Thyroid gland (tissue), 4 donors: Measurements from ENCODE around the gene CRLF1. TPM values are rescaled to one million over a fixed set of nuclear protein-coding genes. Genes with fewer than 3 reads are reported as not detected.

Experiments used
- DNase-seq, 2 donors: peaks; one replicate each; pipeline ENCODE4 v3.0.0-alpha.2; 2019
- H3K27ac ChIP-seq, 3 donors: fragments of 200-600 bp; sonication (generic); 1 replicate in 2 of 3; 2 replicates in 1 of 3; pipeline ENCODE4 v1.5.1; 2016 to 2019; ENCODE audit warnings: mild to moderate bottlenecking in 1 of 3, moderate library complexity in 1 of 3
- H3K27me3 ChIP-seq: fragments of 200-600 bp; sonication (generic); one replicate; pipeline ENCODE4 v1.5.1; 2019
- H3K36me3 ChIP-seq, 2 donors: fragments of 200-600 bp; sonication (generic); one replicate each; pipeline ENCODE4 v1.5.1; 2016 to 2019
- H3K4me1 ChIP-seq, 2 donors: fragments of 200-600 bp; sonication (generic); one replicate each; pipeline ENCODE4 v1.5.1; 2017 to 2019
- H3K4me3 ChIP-seq, 3 donors: fragments of 200-600 bp; sonication (generic); replicated peaks in 1 of 3; 1 replicate in 2 of 3; 2 replicates in 1 of 3; pipeline ENCODE4 v1.5.1; 2016; ENCODE audit warnings: mild to moderate bottlenecking in 1 of 3
- H3K9me3 ChIP-seq: fragments of 200-600 bp; sonication (generic); one replicate; pipeline ENCODE4 v1.5.1; 2017
- POLR2A ChIP-seq, 2 donors: fragments of 450-650 bp; IDR thresholded peaks; one replicate each; pipeline ENCODE4 v1.6.1; 2017; ENCODE audit warnings: antibody characterized with exemption in 2 of 2, mild to moderate bottlenecking in 2 of 2, moderate library complexity in 1 of 2
- WGBS, 2 donors: methylation state at CpG; one replicate each; pipeline ENCODE4 v1.1.5; 2017; 5-methylcytosine and 5-hydroxymethylcytosine counted together
- intact Hi-C: fragments of 100-400 bp; cut with DNase I; formaldehyde crosslinking; loops from one replicate; pipeline ENCODE4 v1.15.1; 2023
- total RNA-seq, 4 donors: library from RNA; depleted of rRNA; stranded (reverse); fragments of >200 nt; gene quantifications; one replicate each; pipeline ENCODE4 v1.2.3, GENCODE V29; 2016
- TF ChIP-seq, protein P1 (sequence below), 6 experiments: fragments of 200-600 bp in 3 of 6; fragments of 450-650 bp in 3 of 6; sonication (generic) in 3 of 6; IDR thresholded peaks; one replicate each; pipeline ENCODE4 v1.5.1; 2016 to 2019; ENCODE audit warnings: antibody characterized with exemption in 6 of 6, mild to moderate bottlenecking in 2 of 6, inconsistent platforms in 1 of 6, moderate library complexity in 1 of 6

The CRLF1 gene
- total RNA-seq, 4 donors from 2014 or later: 87.2 to 140 (median 101) TPM

DNA sequence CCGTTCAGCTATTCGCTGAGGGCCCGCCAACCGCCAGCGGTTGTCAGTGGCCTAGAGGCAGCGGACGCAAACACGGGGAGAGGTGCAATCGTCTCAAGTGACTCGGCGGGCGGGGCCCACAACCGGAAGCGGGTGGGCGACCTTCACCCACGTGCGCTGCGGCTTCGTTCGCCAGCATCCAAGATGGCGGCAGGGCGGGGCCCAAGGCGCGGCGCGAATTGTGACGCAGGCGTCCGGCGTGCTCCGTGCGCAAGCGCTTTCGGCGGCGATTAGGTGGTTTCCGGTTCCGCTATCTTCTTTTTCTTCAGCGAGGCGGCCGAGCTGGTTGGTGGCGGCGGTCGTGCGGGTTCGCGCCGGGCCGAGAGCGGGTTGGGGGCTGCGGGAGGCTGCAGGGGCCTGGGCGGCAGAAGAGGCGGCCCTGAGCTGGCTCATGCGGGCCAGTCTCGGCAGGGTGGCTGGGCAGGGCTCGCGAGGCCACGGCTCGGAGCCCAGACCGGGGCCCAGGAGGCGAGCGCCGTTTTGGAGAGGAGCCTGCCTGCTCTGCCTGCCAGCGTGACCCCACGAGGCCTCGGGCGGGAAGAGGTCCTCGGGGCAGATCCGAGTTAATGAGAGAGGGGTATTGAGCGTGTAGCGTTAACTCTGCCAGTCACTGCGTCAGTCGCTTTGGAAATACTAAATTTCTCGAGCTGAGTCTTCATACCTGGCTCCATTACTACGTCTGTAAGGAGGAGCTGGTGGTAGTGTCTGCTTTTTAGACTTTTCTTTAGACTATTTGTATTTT, 34.8 kb downstream of the CRLF1 start, which contains the start of gene UBA52:
TSS of gene UBA52 (plus strand) at position 294 of the 781 bp plus-strand sequence. CDS start 1,444 bp downstream, outside the sequence.
- intact Hi-C loops: no loop called here
- peak within 1 kb of the TSS; percentile 69 to 88 (median 88) for H3K4me3 ChIP-seq
- peak within 1 kb of the TSS; percentile 59 to 80 (median 64) for H3K27ac ChIP-seq
- DNase-seq: peak; percentile 99
- H3K4me1 ChIP-seq: peaks cover 11 to 16% of the 10 kb centered on the region in 2 donors
- peaks cover 41 to 47% of the 10 kb centered on the region in 2 donors for H3K36me3 ChIP-seq
- no peaks in the 10 kb centered on the region for H3K27me3 ChIP-seq
- peak in 1 of 2 donors; percentile 88 for TF ChIP-seq POLR2A (IDR thresholded peaks at IDR 0.05)
- TF ChIP-seq, protein P1, sequence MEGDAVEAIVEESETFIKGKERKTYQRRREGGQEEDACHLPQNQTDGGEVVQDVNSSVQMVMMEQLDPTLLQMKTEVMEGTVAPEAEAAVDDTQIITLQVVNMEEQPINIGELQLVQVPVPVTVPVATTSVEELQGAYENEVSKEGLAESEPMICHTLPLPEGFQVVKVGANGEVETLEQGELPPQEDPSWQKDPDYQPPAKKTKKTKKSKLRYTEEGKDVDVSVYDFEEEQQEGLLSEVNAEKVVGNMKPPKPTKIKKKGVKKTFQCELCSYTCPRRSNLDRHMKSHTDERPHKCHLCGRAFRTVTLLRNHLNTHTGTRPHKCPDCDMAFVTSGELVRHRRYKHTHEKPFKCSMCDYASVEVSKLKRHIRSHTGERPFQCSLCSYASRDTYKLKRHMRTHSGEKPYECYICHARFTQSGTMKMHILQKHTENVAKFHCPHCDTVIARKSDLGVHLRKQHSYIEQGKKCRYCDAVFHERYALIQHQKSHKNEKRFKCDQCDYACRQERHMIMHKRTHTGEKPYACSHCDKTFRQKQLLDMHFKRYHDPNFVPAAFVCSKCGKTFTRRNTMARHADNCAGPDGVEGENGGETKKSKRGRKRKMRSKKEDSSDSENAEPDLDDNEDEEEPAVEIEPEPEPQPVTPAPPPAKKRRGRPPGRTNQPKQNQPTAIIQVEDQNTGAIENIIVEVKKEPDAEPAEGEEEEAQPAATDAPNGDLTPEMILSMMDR (IDR thresholded peaks at IDR 0.05): no peak
- WGBS, 2 donors: 0 to 1% methylated on average over 25 to 33 of the region's 75 CpGs
- H3K9me3 ChIP-seq: no peaks in the 10 kb centered on the region

DNA sequence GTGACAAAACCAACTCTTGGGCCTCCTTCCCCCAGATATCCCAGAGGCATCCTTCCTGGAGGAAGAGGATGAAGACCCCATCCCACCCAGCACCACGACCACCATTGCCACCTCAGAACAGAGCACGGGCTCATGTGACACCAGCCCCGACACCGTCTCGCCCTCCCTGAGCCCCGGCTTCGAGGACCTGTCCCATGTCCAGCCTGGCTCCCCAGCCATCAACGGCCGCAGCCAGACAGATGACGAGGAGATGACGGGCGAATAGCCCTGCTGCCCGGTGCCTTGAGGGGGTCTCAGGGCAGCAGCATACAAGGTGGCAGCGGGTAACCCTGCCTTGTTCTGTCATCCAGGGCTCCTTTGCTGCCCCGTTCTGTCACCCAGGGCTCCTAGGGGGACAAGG, 38.2 kb downstream of the CRLF1 start:
- DNase-seq: no peak
- intact Hi-C loops: no loop called here
- no peak overlapping the region for H3K27ac ChIP-seq
- no peaks in the 10 kb centered on the region for H3K27me3 ChIP-seq
- TF ChIP-seq, protein P1 (IDR thresholded peaks at IDR 0.05): no peak
- H3K36me3 ChIP-seq: peaks cover 46 to 53% of the 10 kb centered on the region in 2 donors
- WGBS, 2 donors: 94 to 95% methylated on average over 15 of the region's 15 CpGs
- no peaks in the 10 kb centered on the region for H3K9me3 ChIP-seq
- no peak overlapping the region for H3K4me3 ChIP-seq
- H3K4me1 ChIP-seq: peaks cover 11 to 16% of the 10 kb centered on the region in 2 donors

DNA sequence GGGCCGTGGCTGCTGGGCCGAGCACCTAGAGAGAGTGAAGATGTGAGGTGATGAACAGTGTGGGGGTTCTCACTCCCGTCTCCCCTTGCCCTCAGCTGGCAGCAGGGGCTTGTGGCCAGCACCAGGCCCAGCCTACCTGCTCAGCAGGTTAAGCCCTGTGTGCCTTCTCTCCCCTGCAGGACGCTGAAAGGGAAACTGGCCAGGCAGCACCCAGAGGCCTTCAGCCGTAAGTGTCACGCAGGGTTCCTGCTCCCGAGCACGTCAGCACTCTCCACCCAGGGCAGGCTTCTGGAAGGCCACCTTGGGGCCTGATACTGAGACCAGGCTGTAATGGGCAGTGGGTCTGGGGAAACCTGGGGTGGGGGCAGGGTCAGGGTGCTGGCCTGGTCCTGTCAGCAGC, 39.6 kb downstream of the CRLF1 start:
- H3K27me3 ChIP-seq: no peaks in the 10 kb centered on the region
- 100% methylated on average over 2 of the region's 8 CpGs for WGBS, 2 donors
- intact Hi-C loops: no loop called here
- no peaks in the 10 kb centered on the region for H3K9me3 ChIP-seq
- DNase-seq: no peak
- TF ChIP-seq, protein P1 (IDR thresholded peaks at IDR 0.05): no peak
- no peak for TF ChIP-seq POLR2A (IDR thresholded peaks at IDR 0.05)
- peaks cover 0 to 4% of the 10 kb centered on the region in 2 donors for H3K4me1 ChIP-seq
- no peak overlapping the region for H3K27ac ChIP-seq
- no peak overlapping the region for H3K4me3 ChIP-seq
- peaks cover 45 to 53% of the 10 kb centered on the region in 2 donors for H3K36me3 ChIP-seq

DNA sequence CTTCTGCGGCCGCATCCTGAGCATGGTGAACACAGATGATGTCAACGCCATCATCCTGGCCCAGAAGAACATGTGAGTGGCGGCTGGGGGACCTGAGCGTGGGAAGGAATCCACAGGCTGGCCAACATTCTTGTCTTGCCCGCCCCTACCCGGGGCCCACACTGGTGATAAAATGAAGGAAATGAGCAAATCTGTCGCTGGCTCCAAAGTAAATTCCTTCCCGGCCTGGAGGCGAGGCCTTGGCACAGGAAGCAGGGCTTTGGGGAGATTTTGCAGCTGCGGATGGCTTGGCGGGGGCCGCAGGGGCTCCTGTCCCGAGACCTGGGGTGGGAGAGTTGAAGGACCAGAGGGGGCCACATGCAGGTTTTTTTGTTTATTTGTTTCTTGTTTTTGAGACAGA, 44.5 kb downstream of the CRLF1 start:
- intact Hi-C loops: no loop called here
- no peak for DNase-seq
- Histone ChIP-seq H3K27ac (peak overlapping the region in 2 of 3 donors; percentile 14 to 31), H3K9me3 (no peaks in the 10 kb centered on the region), H3K4me3 (no peak overlapping the region), H3K27me3 (no peaks in the 10 kb centered on the region), H3K36me3 (peaks cover 28 to 34% of the 10 kb centered on the region in 2 donors), H3K4me1 (peaks cover 4 to 9% of the 10 kb centered on the region in 2 donors)
- TF ChIP-seq POLR2A (IDR thresholded peaks at IDR 0.05): no peak
- TF ChIP-seq, protein P1 (IDR thresholded peaks at IDR 0.05): no peak
- WGBS, 2 donors: 76 to 87% methylated on average over 14 of the region's 14 CpGs

DNA sequence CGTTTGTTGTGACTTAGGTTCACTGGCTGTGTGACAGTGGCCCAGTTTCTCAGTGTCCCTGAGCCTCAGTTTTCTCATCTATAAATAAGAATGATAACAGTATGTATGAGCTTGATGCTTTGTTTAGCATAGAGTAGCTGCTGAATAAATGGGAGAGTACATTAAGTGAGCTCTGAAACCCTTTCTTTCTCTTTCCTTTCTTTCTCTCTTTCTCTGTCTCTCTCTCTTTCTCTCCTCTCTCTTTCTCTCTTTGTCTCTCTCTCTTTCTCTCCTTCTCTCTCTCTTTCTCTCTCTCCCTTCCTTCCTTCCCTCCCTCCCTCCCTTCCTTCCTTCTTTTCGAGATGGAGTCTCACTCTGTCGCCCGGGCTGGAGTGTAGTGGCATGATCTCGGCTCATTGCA, 46.9 kb downstream of the CRLF1 start:
- no peak overlapping the region for H3K27ac ChIP-seq
- H3K4me3 ChIP-seq: no peak overlapping the region
- WGBS, 2 donors: 71 to 78% methylated on average over 5 of the region's 5 CpGs
- no peak for TF ChIP-seq POLR2A (IDR thresholded peaks at IDR 0.05)
- TF ChIP-seq, protein P1 (IDR thresholded peaks at IDR 0.05): no peak
- H3K9me3 ChIP-seq: no peaks in the 10 kb centered on the region
- no peaks in the 10 kb centered on the region for H3K27me3 ChIP-seq
- intact Hi-C loops: no loop called here
- DNase-seq: no peak
- H3K4me1 ChIP-seq: peaks cover 4 to 9% of the 10 kb centered on the region in 2 donors
- H3K36me3 ChIP-seq: peaks cover 8 to 11% of the 10 kb centered on the region in 2 donors
